A549 (cell line): ENCODE results near the gene NMT1.

Experiments used
- CTCF ChIP-seq: fragments of >200 bp; sonication (Bioruptor Twin); formaldehyde crosslinking; IDR thresholded peaks from 3 replicates; pipeline ENCODE4 v1.5.1; 2016
- RNF2 ChIP-seq: fragments of 200-600 bp; sonication (generic); IDR thresholded peaks from 2 replicates; pipeline ENCODE4 v1.6.1; 2016; ENCODE audit warnings: low read depth, mild to moderate bottlenecking, antibody characterized with exemption, moderate library complexity, borderline replicate concordance
- USF2 ChIP-seq: fragments of 450-650 bp; IDR thresholded peaks from 2 replicates; pipeline ENCODE4 v1.6.1; 2014; ENCODE audit warnings: antibody characterized with exemption

- TF ChIP-seq CTCF (no peak), USF2 (0 out of 2 replicates have a peak, but pooled peaks have one; percentile 5), RNF2 (no peak)
Observed at GRCh38 chr17:45148183-45149036, 87.3 kb downstream of the NMT1 start, which contains the start of gene HEXIM1.
